ENCODE results near the gene NAPEPLD.
"Not testable (repeated sequence)": the region's sequence is repeated elsewhere in the genome, so short reads cannot be mapped to it uniquely, and the experiment has no call there.

Gene NAPEPLD

DNA sequence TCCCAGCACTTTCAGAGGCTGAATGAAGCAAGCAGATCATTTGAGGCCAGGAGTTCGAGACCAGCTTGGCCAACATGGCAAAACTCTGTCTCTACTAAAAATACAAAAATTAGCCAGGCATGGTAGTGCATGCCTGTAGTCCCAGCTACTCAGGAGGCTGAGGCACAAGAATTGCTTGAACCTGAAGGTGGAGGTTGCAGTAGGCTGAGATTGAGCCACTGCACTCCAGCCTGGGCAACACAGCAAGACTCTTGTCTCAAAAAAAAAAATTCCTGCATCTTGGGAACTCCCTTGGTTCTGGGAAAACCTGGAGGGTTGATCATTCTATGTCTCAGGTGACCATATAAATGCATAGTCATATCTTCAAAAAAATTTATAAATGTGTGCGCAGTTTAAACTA, 4.1 kb downstream of the NAPEPLD start:
- DNase-seq (ENCODE audit: low read depth in 2 of 2, low spot score in 1 of 2), result not testable (repeated sequence)

DNA sequence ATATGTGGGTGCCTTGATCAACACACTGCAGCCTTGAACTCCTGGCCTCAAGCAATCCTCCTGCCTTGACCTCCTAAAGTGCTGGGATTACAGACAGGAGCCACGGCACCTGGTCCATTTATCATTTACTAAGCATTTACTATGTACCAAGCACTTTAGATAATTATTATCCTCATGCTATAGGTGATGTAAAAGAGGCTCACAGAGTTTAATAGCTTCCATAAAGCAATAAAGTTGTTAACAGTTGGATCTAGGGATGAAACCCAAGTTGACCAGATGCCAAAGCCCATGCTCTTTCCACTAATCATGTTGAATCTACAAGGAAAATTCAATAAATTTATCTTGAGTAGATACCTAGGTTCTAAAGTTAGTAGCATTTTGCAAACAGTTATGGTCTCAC, 5.0 kb downstream of the NAPEPLD start:
- no peak for DNase-seq (ENCODE audit: low read depth in 2 of 2, low spot score in 1 of 2)

DNA sequence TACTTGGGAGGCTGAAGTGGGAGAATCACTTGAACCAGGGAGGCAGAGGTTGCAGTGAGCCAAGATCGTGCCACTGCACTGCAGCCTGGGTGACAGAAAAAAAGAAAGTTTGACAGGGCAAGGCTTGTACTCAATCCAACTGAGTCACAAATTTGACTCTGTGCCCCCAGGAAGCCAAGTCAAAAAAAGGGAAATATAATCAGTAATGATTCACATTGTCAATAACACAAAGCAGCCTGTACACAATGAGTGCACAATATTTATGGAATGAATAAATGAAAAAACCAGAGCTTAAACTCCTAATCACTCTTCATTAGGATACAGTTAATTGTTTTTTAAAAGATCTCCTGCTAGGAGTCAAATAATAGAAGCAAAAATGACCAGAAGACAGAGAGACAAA, 6.4 kb downstream of the NAPEPLD start:
- no peak for DNase-seq (ENCODE audit: low read depth in 2 of 2, low spot score in 1 of 2)

DNA sequence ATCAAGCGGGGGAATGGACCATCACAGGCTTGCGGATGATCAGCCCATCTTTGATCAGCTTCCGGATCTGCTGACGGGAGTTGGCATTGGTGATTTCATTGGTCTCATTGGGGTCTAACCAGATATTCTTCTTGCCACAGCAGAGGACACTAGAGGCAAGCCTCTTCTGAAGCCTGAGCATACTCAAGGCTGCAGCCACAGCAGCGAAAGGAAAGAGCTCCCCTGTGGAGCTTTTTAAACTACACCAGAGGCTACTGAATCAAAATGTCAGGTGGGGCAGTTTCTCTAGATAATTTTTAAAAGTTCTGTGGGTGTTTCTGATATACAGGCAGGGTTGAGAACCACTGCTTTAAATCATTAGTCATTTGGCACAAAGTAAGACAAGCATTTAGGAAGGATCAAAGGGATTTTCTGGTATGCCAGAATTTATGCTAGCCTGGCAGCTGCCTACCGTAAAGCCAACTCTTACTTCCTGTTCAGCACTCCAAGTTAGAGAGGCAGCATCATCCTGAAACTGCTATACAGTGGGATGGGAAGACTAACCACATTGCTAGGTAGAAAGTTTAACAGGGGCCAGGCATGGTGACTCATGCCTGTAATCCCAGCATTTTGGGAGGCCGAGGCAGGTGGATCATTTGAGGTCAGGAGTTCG, 7.0 kb downstream of the NAPEPLD start:
- no peak for DNase-seq (ENCODE audit: low read depth in 2 of 2, low spot score in 1 of 2)

GRCh38 chr7:103140685-103141084, 8.2 kb downstream of the NAPEPLD start:
- DNase-seq (ENCODE audit: low read depth in 2 of 2, low spot score in 1 of 2), result no peak

DNA sequence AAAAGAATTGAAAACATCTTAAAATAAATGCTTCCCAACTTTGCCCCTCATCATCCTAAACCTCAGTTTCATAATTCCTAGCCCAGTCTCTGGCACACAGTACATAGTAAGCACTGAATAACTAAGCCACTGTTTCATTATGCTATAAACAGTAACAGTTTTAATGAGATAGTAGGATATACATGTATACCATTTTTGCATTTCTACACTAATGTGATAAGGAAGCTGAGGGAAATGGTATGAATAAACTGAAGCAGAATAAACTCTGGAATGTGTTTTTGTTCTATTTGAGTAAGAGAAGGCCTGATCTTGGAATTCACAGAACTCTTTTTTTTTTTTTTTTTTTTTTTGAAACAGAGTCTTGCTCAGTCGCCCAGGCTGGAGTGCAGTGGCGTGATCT, 8.8 kb downstream of the NAPEPLD start:
- no peak for DNase-seq (ENCODE audit: low read depth in 2 of 2, low spot score in 1 of 2)

DNA sequence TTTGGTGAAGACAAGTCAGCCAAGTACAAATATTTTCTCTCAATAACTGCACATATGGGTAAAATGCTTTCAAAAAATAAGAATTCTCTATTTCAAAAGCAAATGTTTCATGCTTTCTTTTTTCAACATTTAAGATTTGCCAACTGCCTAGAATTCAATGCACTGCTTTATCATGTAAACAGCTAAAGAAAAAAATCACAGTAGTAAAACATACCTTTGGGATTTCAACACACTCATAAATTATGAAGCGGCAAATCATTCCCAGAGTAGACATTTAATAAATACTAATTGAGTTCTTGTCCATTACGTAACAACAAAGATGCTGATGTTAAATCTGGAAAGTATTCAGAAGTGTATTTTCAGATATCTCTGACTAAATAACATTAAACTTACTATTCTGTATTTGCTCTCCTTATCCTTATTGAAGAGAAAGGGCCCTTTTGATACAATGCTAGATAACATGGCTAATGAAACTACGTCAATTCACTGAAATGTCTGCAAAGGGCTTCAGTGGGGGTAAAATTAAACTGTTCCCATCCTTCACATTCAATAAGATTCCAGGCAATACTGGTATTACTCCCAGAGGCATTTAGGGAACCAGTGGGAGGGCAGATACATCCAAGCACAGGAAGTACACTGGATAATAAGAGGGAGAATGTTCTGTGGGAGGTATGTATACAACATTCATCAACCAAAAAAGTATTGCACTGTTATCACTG, 13.9 kb downstream of the NAPEPLD start:
- DNase-seq (ENCODE audit: low read depth in 2 of 2, low spot score in 1 of 2), result no peak

DNA sequence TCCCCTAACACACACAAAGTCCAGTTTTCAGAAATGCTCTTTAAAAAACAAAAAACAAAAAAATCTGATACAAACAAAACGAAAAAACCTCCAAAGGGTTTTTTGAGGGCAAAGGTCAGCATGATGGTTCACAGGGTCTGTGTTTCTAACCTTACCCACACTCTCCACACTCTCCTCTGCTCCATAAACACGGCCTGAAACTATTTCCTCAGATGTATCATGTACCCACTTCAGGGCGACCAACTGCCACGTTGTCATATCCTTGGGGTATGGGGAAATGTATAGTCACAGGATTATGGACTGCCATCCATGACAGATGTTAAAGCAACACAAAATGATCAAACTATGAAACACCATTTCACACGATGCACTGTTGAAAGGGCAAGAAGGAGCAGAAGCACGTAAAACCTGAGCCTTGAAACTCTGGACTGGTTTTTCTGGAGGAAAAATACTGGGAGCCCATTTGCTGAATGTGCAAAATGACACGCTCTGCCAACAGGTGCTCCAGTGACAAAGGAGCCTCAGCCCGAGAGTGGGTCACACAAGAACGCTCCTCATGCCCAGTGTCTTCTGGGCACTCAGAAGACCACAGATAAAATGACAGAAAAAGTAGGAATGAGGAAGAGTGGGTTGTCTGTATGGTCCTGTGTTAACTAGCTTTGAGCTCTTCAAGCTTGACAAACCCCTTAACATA, 15.8 kb downstream of the NAPEPLD start:
- no peak for DNase-seq (ENCODE audit: low read depth in 2 of 2, low spot score in 1 of 2)

GRCh38 chr7:103130901-103131624, 17.8 kb downstream of the NAPEPLD start:
- DNase-seq (ENCODE audit: low read depth in 2 of 2, low spot score in 1 of 2), result no peak

- DNase-seq (ENCODE audit: low read depth in 2 of 2, low spot score in 1 of 2), result no peak
Observed at GRCh38 chr7:103129702-103130549, 19.0 kb downstream of the NAPEPLD start.

DNA sequence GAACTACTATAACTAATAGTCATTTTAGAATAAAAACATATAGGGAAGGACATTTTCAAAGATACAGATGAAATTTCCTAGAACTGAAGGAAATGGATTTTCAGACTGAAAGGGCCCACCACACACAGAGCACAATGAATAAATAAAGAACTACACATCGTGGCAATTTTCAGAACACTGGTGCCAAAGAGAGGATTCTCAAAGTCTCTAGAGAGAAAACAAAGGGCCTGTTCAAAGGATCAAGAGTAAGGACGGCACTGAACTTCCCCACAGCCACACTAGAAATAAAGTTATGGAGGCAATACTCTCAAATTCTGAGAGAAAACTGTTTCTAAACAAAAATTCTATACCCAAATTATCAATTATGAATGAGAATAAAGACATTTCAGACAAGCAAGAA, 21.9 kb downstream of the NAPEPLD start:
- DNase-seq (ENCODE audit: low read depth in 2 of 2, low spot score in 1 of 2), result no peak

DNA sequence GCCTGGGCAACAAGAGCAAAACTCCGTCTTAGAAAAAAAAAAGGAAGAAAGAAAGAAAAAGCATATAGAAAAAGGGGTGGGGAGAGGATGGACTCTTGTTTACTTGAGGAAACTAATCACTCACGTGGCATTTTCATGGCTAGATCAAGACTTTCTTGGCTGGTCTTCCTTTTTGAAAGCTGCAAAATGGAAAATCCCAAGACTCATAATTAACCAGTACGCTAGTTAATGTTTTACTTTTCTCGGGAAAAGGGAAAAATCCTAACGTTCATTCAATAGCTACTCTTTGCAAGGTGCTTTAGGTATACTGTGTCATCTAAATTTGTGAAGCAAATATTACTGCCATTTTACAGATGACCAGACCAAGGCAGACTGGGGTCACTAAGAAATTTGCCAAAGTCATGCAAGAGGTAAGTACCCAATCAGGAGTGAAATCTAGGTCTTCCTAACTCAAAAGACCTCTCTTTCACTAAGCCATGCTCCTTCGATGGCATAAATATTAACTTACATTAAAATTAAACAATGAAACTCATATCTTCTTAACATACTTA, 24.4 kb downstream of the NAPEPLD start:
- no peak for DNase-seq (ENCODE audit: low read depth in 2 of 2, low spot score in 1 of 2)

GRCh38 chr7:103123529-103123928, 25.4 kb downstream of the NAPEPLD start:
- no peak for DNase-seq (ENCODE audit: low read depth in 2 of 2, low spot score in 1 of 2)

DNA sequence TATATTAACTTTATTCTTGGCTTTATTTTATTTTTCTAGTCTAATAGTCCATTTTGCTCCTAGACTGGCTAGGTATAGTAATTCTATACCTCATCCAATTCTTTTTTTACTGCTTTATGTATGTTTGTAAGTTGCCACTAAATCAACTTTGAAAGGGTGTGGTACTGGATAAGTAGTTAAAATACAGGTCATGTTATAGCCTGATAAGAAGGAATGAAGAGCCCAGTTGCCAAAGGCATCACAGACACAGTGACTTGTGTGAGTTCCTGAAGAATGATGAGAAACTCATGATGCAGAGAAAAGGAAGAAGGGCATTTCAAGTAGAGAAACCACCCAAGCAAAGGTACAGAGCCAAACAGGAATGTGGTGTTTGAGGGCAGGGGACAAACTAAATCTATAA, 27.3 kb downstream of the NAPEPLD start:
- DNase-seq (ENCODE audit: low read depth in 2 of 2, low spot score in 1 of 2), result no peak

- DNase-seq (ENCODE audit: low read depth in 2 of 2, low spot score in 1 of 2), result no peak
Observed at GRCh38 chr7:103120362-103120761, 28.5 kb downstream of the NAPEPLD start.

DNA sequence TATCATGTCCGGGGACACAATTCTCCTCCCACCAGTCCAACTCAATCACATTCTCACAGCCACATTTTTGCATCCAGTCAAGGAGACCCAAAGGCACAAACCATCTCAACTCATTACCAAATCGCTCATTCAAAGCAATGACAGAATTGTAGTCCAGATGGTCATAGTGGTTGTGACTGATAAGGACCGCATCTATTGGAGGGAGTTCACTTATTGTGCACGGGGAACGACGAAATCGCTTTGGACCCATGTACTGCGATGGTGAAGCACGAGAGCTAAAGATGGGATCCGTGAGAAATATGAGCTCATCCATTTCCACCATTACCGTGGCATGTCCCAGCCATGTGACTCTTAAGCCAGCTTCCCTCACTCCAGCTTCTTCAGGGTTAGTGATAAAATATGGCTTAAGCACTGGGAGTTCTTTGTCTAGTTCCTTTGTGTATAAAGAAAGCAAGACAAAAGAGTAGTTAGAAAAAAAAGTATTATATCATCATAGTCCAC, 29.1 kb downstream of the NAPEPLD start:
- DNase-seq (ENCODE audit: low read depth in 2 of 2, low spot score in 1 of 2), result no peak

- no peak for DNase-seq (ENCODE audit: low read depth in 2 of 2, low spot score in 1 of 2)
Observed at GRCh38 chr7:103117465-103117864, 31.4 kb downstream of the NAPEPLD start.

DNA sequence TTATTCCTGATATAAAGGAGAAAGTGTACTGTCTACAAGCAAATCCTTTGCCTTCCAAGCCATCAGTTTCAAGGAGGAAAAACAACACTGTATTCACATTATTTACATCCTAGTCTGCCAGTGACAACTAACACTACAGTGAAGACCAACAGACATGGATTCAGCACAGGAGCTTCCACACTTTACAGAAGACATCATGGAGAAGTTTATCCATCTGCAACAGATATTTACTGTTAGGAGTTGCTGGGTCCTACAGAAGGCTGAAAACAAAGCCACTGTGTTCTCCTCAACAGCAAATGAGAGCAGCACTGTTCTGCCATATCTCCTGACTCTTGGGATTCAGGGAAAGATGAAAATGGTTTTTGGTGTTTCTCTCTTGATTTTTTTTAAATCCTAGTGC, 31.9 kb downstream of the NAPEPLD start:
- DNase-seq (ENCODE audit: low read depth in 2 of 2, low spot score in 1 of 2), result no peak

GRCh38 chr7:103116511-103116910, 32.4 kb downstream of the NAPEPLD start:
- no peak for DNase-seq (ENCODE audit: low read depth in 2 of 2, low spot score in 1 of 2)

GRCh38 chr7:103115771-103116170, 33.1 kb downstream of the NAPEPLD start:
- DNase-seq (ENCODE audit: low read depth in 2 of 2, low spot score in 1 of 2), result no peak
